ENCODE measurements around the gene UBLCP1. TPM values are rescaled to one million over a fixed set of nuclear protein-coding genes. Genes with fewer than 3 reads are reported as not detected.

The UBLCP1 gene
- total and polyA plus RNA-seq, 2 of the 13 experiments (the other 11 are each of a cell fraction or from before 2014, with no cell fraction given): 6.5 to 12.6 TPM

DNA sequence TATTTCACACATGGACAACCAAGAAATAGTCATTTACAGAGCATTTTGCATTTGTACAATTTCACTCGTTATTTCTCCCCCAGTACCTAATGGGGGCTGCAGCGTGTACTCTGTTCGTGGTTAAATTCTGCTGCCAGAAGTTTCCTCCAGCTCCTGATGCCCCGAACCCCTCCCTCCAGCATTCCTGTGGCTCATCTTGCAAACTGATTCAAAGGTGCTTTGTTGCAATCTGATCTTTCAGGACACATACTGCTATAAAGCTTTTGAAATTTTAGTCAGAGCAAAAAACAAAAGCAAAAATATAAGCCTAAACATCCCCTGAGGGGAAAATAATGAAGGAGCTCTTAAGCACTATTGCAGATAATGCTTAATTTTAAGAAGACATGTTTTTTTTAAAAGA lies 27.7 kb downstream of the UBLCP1 start (continued):
- TF ChIP-seq, protein P1, sequence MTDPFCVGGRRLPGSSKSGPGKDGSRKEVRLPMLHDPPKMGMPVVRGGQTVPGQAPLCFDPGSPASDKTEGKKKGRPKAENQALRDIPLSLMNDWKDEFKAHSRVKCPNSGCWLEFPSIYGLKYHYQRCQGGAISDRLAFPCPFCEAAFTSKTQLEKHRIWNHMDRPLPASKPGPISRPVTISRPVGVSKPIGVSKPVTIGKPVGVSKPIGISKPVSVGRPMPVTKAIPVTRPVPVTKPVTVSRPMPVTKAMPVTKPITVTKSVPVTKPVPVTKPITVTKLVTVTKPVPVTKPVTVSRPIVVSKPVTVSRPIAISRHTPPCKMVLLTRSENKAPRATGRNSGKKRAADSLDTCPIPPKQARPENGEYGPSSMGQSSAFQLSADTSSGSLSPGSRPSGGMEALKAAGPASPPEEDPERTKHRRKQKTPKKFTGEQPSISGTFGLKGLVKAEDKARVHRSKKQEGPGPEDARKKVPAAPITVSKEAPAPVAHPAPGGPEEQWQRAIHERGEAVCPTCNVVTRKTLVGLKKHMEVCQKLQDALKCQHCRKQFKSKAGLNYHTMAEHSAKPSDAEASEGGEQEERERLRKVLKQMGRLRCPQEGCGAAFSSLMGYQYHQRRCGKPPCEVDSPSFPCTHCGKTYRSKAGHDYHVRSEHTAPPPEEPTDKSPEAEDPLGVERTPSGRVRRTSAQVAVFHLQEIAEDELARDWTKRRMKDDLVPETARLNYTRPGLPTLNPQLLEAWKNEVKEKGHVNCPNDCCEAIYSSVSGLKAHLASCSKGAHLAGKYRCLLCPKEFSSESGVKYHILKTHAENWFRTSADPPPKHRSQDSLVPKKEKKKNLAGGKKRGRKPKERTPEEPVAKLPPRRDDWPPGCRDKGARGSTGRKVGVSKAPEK (CRISPR knock-in tag; IDR thresholded peaks at IDR 0.05; ENCODE audit: borderline replicate concordance): no peak
- no peak for TF ChIP-seq KMT2B (CRISPR knock-in tag; IDR thresholded peaks at IDR 0.05)
- no peak for TF ChIP-seq ZNF547 (CRISPR knock-in tag; IDR thresholded peaks at IDR 0.05)
- no peak for TF ChIP-seq ARNT2 (CRISPR knock-in tag; IDR thresholded peaks at IDR 0.05; ENCODE audit: low read depth)
- TF ChIP-seq ZNF33B (CRISPR knock-in tag; IDR thresholded peaks at IDR 0.05): no peak
- no peak for TF ChIP-seq ZNF253 (CRISPR knock-in tag; IDR thresholded peaks at IDR 0.05; ENCODE audit: borderline replicate concordance)
- TF ChIP-seq ZMAT3 (CRISPR knock-in tag; conservative IDR thresholded peaks at IDR 0.05): no peak
- no peak for TF ChIP-seq HNF4G (IDR thresholded peaks at IDR 0.05; ENCODE audit: borderline replicate concordance, low read depth, low read length)
- TF ChIP-seq HNF4G (CRISPR knock-in tag; IDR thresholded peaks at IDR 0.05; ENCODE audit: borderline replicate concordance, low read depth): no peak
- no peak for TF ChIP-seq TFE3 (CRISPR knock-in tag; IDR thresholded peaks at IDR 0.05)

- FAIRE-seq (no peak), ATAC-seq (no peak), DNase-seq (ENCODE audit: low spot score) (no peak)
- ChIA-PET CTCF (ENCODE audit: low intra/inter-chr PET ratio, low total read pairs) (no interaction called here), POLR2A (no interaction called here)
- no peak overlapping the region for H3K4me2 ChIP-seq (ENCODE audit: low read depth, low read length)
- BruUV-seq (replicated peaks): no TSS peak
- 79% methylated on average over 3 of the region's 5 CpGs for WGBS (ENCODE audit: low lambda C conversion rate)
- no peak overlapping the region for H3K4me3 ChIP-seq (replicated peaks in 1 of 3; ENCODE audit: insufficient read depth in 1 of 3, low read depth in 2 of 3, low read length in 3 of 3)
- no peaks in the 10 kb centered on the region for H4K20me1 ChIP-seq (ENCODE audit: insufficient read depth, low read length)
- no peak overlapping the region for H3K27ac ChIP-seq (ENCODE audit: extremely low read length, insufficient read depth, low read length)
- H3K9ac ChIP-seq (ENCODE audit: insufficient read depth, low read depth, low read length): no peak overlapping the region
- H3K36me3 ChIP-seq (replicated peaks in 1 of 2; ENCODE audit: control insufficient read depth in 1 of 2, insufficient read depth in 2 of 2, low read length in 2 of 2): no peaks in the 10 kb centered on the region
- H3K27me3 ChIP-seq (ENCODE audit: control insufficient read depth in 1 of 2, insufficient read depth in 2 of 2, low read length in 2 of 2): peaks cover 0 to 7% of the 10 kb centered on the region in 2 experiments; a peak in 1 of 5 replicates
- H3K4me1 ChIP-seq (ENCODE audit: insufficient read depth, low read length): no peaks in the 10 kb centered on the region
- no peaks in the 10 kb centered on the region for H3K79me2 ChIP-seq (ENCODE audit: insufficient read depth, low read length)
- intact Hi-C loops (cut with micrococcal nuclease; ENCODE audit: unreplicated experiment) (no loop called here), in situ Hi-C loops (cut with HindIII; ENCODE audit: extremely low pct_ligation_motif_present, low pct_unique_long_range_greater_than_20kb) (no loop called here)
- H3K9me3 ChIP-seq (ENCODE audit: low read length): peaks cover 12% of the 10 kb centered on the region; the same call in 1 of the 2 replicates
- H2AFZ ChIP-seq (ENCODE audit: low read length): no peak overlapping the region
- no peak for TF ChIP-seq ZNF772 (CRISPR knock-in tag; IDR thresholded peaks at IDR 0.05)
- TF ChIP-seq TOE1 (CRISPR knock-in tag; IDR thresholded peaks at IDR 0.05): no peak
- no peak for TF ChIP-seq GZF1 (CRISPR knock-in tag; IDR thresholded peaks at IDR 0.05)
- peak; percentile 67 for TF ChIP-seq NFE2L2 (IDR thresholded peaks at IDR 0.05; ENCODE audit: low read length)
- no peak for TF ChIP-seq KDM4B (CRISPR knock-in tag; IDR thresholded peaks at IDR 0.05)
- no peak for TF ChIP-seq ZNF251 (CRISPR knock-in tag; IDR thresholded peaks at IDR 0.05)
- TF ChIP-seq ZNF660 (CRISPR knock-in tag; IDR thresholded peaks at IDR 0.05; ENCODE audit: borderline replicate concordance, low read depth): no peak
- no peak for TF ChIP-seq ZFAT (CRISPR knock-in tag; conservative IDR thresholded peaks at IDR 0.05)
- TF ChIP-seq ZNF350 (CRISPR knock-in tag; IDR thresholded peaks at IDR 0.05; ENCODE audit: borderline replicate concordance, low read depth): no peak
- TF ChIP-seq BCL3 (CRISPR knock-in tag; IDR thresholded peaks at IDR 0.05): no peak
- no peak for TF ChIP-seq NFE2L1 (CRISPR knock-in tag; IDR thresholded peaks at IDR 0.05; ENCODE audit: borderline replicate concordance)
Observed at GRCh38 chr5:159294921-159295320, 31.8 kb downstream of the UBLCP1 start.
